AG04450 (cell line): ENCODE data around the gene RGS12. TPM values are rescaled to one million over a fixed set of nuclear protein-coding genes. Genes with fewer than 3 reads are reported as not detected.

ENCODE experiments used
- CTCF ChIA-PET: fragments of 300-600, 350-600 bp; formaldehyde crosslinking; extraction: SDS; loops from one replicate; lab custom pipeline; 2022; ENCODE audit warnings: antibody characterized with exemption, inconsistent platforms; lab: Charles Lee
- POLR2A ChIA-PET: fragments of 350-600 bp; formaldehyde crosslinking; extraction: SDS; loops from one replicate; lab custom pipeline; 2021; ENCODE audit warnings: antibody characterized with exemption, inconsistent platforms; lab: Yijun Ruan, JAX
- DNase-seq: peaks from one replicate; pipeline ENCODE4 v3.0.0-alpha.2; 2011; ENCODE audit warnings: low read depth, low spot score
- H3K27ac ChIP-seq: one replicate; pipeline ENCODE4 v1.5.1; 2012; ENCODE audit warnings: low read depth, low read length, control low read depth
- H3K27me3 ChIP-seq: one replicate; pipeline ENCODE4 v1.6.0; 2012; ENCODE audit warnings: low read length; ENCODE audit not compliant: control insufficient read depth, insufficient read depth
- H3K4me3 ChIP-seq: 2 replicates; pipeline ENCODE4 v1.5.1; 2011; ENCODE audit warnings: mild to moderate bottlenecking, low read depth, low read length, control low read depth
- H3K9me3 ChIP-seq: 2 replicates; pipeline ENCODE4 v1.5.1; 2012; ENCODE audit warnings: low read length; ENCODE audit not compliant: control insufficient read depth, insufficient read depth
- CTCF ChIP-seq: IDR thresholded peaks from 2 replicates; pipeline ENCODE4 v1.5.1; 2011; ENCODE audit warnings: low read depth, low read length, control low read depth, inconsistent platforms
- polyA plus RNA-seq: library from polyadenylated mRNA; depleted of rRNA; stranded (reverse); fragments of >200 nt; gene quantifications from 2 replicates; pipeline ENCODE4 v1.2.3, GENCODE V29; 2011

Gene RGS12
- polyA plus RNA-seq, 1 experiment = 12.5 TPM

DNA sequence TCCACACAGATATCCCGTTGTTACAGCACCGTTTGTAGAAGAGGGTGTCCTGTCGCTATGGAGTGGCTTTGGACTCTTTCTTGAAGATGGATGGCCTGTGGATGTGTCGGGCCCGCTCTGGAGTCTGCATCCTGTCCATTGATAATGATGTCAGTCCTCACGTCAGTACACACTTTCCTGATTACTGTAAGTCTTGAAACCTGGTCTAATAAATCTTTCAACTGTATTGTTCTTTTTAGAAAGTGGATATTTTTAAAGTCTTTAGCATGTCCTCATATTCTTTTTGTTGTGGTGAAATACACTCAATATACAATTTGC is 29.0 kb upstream of the RGS12 start:
- peaks cover 25% of the 10 kb centered on the region for H3K27me3 ChIP-seq
- ChIA-PET POLR2A (no interaction called here), CTCF (no interaction called here)
- no peak overlapping the region for H3K4me3 ChIP-seq
- no peaks in the 10 kb centered on the region; the same call in 1 of the 2 replicates for H3K9me3 ChIP-seq
- no peak for TF ChIP-seq CTCF
- no peak overlapping the region for H3K27ac ChIP-seq
- DNase-seq = no peak

GRCh38 chr4:3266076-3266475 is 26.7 kb upstream of the RGS12 start:
- POLR2A ChIA-PET = no interaction called here
- DNase-seq = no peak
- H3K9me3 ChIP-seq = no peaks in the 10 kb centered on the region; the same call in 1 of the 2 replicates
- peaks cover 36% of the 10 kb centered on the region for H3K27me3 ChIP-seq
- TF ChIP-seq CTCF = no peak
- CTCF ChIA-PET = interaction anchor here (0.7 kb wide), 1 partner anchor 214 kb away, joined by 3 read pairs; no protein-coding TSS in a partner anchor
- no peak overlapping the region for H3K4me3 ChIP-seq
- H3K27ac ChIP-seq = no peak overlapping the region

- DNase-seq = no peak
- ChIA-PET POLR2A (no interaction called here), CTCF (interaction anchor here (0.6 kb wide), 1 partner anchor 122 kb away, joined by 3 read pairs; no protein-coding TSS in a partner anchor)
- Histone ChIP-seq H3K9me3 (no peaks in the 10 kb centered on the region; the same call in 1 of the 2 replicates), H3K27ac (no peak overlapping the region), H3K4me3 (no peak overlapping the region), H3K27me3 (peaks cover 33% of the 10 kb centered on the region)
- no peak for TF ChIP-seq CTCF
Measured at GRCh38 chr4:3267576-3268394, 25.0 kb upstream of the RGS12 start.

DNA sequence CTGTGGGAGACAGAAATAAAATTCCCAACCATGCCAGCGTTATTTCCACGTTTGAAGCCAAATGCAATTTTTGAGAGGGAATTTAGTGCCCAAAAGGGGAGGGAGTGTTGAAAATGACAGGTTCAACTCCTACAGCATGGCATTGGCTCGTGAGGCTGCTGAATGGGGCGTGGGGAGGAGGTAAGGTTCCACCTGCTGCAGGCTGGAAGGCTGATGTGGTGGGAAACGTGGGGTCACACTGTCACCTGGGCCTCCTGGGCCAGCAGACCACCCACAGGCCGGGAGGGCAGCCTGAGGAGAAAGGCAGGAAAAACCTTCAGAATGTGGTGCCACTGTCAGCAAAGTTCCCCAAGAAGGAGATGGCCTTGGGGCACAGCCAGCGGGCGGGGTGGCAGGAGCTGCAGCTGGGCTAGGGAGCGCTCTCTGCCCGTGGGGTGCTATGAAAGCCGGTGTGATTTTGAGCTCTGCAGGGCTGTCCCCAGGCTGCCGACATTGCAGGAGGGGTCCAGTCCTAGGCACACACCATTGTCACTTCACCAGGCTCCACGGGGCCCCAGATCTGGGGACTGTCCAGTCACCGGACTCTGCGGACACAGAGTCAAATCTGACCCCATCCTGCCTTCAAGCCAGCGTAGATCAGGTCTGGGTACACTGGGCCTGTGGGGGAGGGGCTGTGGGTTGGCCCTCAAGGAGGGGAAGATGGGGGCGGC is 24.3 kb upstream of the RGS12 start:
- DNase-seq = no peak
- peaks cover 3% of the 10 kb centered on the region; the same call in 1 of the 2 replicates for H3K9me3 ChIP-seq
- TF ChIP-seq CTCF = no peak
- peaks cover 35% of the 10 kb centered on the region for H3K27me3 ChIP-seq
- no peak overlapping the region for H3K27ac ChIP-seq
- POLR2A ChIA-PET = no interaction called here
- H3K4me3 ChIP-seq = no peak overlapping the region
- CTCF ChIA-PET = interaction anchor here (0.6 kb wide), 1 partner anchor 123 kb away, joined by 3 read pairs; no protein-coding TSS in a partner anchor
